ENCODE measurements around the gene PRTFDC1.
"Not testable (repeated sequence)": the region's sequence is repeated elsewhere in the genome, so short reads cannot be mapped to it uniquely, and the experiment has no call there.

PRTFDC1 gene

DNA sequence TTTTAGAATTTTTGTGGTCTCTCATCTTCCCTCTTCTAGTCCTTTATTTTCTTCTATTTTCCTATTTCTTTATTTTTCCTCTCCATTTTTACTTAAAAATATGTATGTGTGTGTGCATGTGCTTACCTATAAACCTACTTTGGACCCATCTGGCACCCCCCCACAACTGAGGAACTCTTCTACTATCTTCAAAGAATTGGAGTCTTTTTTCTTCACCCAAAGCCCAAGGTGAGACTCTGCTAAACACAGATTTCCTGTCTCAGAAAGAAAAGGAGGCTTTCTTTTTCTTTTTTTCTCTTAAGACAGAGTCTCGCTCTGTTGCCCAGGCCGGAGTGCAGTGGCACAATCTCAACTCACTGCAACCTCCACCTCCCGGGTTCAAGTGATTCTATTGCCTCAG lies 24.2 kb downstream of the PRTFDC1 start:
- TF ChIP-seq, protein P1, sequence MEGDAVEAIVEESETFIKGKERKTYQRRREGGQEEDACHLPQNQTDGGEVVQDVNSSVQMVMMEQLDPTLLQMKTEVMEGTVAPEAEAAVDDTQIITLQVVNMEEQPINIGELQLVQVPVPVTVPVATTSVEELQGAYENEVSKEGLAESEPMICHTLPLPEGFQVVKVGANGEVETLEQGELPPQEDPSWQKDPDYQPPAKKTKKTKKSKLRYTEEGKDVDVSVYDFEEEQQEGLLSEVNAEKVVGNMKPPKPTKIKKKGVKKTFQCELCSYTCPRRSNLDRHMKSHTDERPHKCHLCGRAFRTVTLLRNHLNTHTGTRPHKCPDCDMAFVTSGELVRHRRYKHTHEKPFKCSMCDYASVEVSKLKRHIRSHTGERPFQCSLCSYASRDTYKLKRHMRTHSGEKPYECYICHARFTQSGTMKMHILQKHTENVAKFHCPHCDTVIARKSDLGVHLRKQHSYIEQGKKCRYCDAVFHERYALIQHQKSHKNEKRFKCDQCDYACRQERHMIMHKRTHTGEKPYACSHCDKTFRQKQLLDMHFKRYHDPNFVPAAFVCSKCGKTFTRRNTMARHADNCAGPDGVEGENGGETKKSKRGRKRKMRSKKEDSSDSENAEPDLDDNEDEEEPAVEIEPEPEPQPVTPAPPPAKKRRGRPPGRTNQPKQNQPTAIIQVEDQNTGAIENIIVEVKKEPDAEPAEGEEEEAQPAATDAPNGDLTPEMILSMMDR (conservative IDR thresholded peaks at IDR 0.05; ENCODE audit: low read depth) = no peak
- POLR2A ChIA-PET (ENCODE audit: low non-redundant PET) = no interaction called here
- no peak overlapping the region for H3K27ac ChIP-seq
- CTCF ChIA-PET = no interaction called here
- DNase-seq (ENCODE audit: low spot score) = no peak

DNA sequence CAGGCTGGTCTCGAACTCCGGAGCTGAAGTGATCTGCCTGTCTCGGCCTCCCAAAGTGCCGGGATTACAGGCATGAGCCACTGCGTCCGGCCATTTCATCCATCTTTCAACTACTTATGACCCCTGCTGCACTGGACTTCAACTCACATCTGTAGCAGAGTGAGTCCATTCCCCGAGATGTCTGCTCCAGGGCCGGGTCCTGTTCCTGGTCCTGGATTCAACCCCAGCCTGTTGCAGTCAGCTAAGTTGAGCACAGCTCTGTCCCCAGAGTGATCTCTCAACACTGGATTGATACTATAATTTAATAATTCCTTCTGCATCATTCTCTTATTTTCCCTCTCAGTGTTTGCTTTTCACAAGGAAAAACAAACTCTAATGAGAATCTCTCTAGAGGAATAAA lies 25.8 kb downstream of the PRTFDC1 start:
- POLR2A ChIA-PET (ENCODE audit: low non-redundant PET) = no interaction called here
- no peak overlapping the region for H3K27ac ChIP-seq
- TF ChIP-seq, protein P1 (conservative IDR thresholded peaks at IDR 0.05; ENCODE audit: low read depth) = no peak
- CTCF ChIA-PET = interaction anchor here (0.5 kb wide), 1 partner anchor 65 kb away, joined by 3 read pairs; no protein-coding TSS in a partner anchor
- DNase-seq (ENCODE audit: low spot score) = no peak

DNA sequence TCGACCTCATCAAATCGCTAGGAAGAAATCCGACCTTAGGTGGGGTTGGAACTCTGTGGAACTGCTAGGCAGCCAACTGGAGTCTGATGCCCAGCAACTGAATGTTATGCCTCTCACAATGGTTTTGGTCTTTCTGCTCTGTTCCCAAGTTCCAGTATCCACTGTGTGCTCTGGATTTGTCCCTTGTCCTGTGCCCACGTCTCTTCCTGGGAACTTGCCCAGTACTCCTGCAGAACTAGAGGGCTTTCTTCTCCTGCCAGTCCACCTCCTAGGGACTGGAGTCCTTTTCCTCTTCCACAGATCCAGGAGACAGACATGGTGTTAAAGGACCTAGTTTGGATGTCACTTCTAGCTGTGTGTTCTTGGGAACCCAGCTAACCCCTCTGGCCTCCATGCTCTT lies 26.6 kb downstream of the PRTFDC1 start:
- TF ChIP-seq, protein P1 (conservative IDR thresholded peaks at IDR 0.05; ENCODE audit: low read depth) = no peak
- ChIA-PET CTCF (interaction anchor here (0.7 kb wide), 1 partner anchor 139 kb away, joined by 3 read pairs; no protein-coding TSS in a partner anchor), POLR2A (ENCODE audit: low non-redundant PET) (no interaction called here)
- no peak for DNase-seq (ENCODE audit: low spot score)
- H3K27ac ChIP-seq = no peak overlapping the region

DNA sequence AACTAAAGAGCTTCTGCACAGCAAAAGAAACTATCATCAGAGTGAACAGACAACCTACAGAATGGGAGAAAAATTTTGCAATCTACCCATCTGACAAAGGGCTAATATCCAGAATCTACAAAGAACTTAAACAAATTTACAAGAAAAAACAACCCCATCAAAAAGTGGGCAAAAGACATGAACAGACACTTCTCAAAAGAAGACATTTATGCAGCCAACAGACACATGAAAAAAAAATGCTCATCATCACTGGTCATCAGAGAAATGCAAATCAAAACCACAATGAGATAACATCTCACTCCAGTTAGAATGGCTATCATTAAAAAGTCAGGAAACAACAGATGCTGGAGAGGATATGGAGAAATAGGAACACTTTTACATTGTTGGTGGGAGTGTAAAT lies 27.9 kb downstream of the PRTFDC1 start:
- POLR2A ChIA-PET (ENCODE audit: low non-redundant PET); CTCF ChIA-PET; H3K27ac ChIP-seq; DNase-seq (ENCODE audit: low spot score): not testable (repeated sequence)

DNA sequence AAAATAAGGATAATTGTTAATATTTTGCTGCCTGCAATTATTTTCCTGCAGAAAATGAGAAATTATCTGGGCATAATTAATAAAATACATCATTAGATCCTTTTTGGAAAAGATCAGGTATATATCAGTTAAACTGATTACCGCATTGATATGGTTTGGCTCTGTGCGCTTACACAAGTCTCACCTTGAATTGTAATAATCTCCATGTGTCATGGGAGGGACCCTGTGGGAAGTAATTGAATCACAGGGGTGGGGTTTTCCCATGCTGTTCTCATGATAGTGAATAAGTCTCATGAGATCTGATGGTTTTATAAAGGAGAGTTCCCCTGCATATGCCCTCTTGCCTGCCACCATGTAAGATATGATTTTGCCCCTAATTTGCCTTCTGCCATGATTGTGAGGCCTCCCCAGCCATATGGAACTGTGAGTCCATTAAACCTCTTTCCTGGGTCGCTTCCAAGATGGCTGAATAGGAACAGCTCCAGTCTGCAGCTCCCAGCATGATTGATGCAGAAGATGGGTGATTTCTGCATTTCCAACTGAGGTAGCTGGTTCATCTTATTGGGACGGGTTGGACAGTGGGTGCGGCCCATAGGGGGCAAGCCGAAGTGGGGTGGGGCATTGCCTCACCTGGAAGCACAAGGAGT lies 30.1 kb downstream of the PRTFDC1 start:
- ChIA-PET CTCF (interaction anchor here (0.6 kb wide), 4 partner anchors 13 to 555 kb away, joined by 3 to 6 read pairs (median 4); no protein-coding TSS in a partner anchor), POLR2A (ENCODE audit: low non-redundant PET) (interaction anchor here (0.6 kb wide), 1 partner anchor 193 kb away, joined by 3 read pairs; no protein-coding TSS in a partner anchor)
- DNase-seq (ENCODE audit: low spot score); H3K27ac ChIP-seq: not testable (repeated sequence)

DNA sequence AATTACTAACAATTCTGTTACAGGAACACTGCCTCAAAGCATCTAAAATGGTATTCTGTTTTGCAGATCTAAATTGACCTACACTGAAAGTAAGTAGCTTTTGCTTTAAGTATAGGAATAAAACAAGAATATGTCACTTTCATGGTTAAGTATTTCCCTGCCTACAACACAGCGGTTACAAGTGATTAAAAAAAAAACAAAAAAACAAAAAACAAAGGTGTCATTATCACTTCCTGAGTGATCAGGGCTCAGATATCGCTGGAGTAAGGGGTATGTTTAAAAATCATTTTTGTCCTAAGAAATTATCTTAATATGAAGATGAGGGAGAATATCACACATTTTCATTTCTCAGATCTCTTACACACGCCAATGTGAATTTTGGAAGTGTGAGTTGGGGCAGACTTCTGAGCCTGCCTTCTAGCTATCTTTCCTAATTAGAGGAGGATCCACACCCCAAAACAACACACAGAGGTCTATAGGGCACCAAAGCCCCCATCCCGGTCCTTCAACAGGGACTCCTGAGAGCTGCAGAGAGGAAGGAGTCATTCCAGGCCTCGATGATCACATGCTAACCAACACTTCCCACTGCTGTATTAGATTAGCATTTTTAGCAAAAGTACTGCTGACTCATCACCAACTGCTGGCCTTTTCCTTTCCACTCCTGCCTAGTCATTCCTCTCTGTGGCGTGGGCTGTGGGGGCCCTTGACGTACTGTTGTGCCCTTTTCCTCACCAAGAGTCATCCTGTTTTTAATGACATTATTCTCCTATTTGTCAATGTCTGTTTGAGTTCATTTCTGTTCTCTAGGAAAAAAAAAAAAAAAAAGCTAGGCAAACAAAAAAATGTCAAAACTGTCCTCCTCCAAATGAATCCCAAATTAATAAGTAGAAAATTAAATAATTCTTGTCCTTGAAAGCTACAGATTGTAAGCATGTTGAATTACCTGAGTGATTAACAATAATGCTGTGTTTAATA lies 31.2 kb downstream of the PRTFDC1 start:
- TF ChIP-seq, protein P1 (conservative IDR thresholded peaks at IDR 0.05; ENCODE audit: low read depth) = no peak
- DNase-seq (ENCODE audit: low spot score) = peak; percentile 49
- CTCF ChIA-PET = interaction anchor here (0.6 kb wide), 4 partner anchors 12 to 554 kb away, joined by 3 to 6 read pairs (median 4); no protein-coding TSS in a partner anchor
- H3K27ac ChIP-seq = peak overlapping the region; percentile 30; the same call in 1 of the 2 replicates
- POLR2A ChIA-PET (ENCODE audit: low non-redundant PET) = interaction anchor here (0.6 kb wide), 1 partner anchor 192 kb away, joined by 3 read pairs; no protein-coding TSS in a partner anchor

DNA sequence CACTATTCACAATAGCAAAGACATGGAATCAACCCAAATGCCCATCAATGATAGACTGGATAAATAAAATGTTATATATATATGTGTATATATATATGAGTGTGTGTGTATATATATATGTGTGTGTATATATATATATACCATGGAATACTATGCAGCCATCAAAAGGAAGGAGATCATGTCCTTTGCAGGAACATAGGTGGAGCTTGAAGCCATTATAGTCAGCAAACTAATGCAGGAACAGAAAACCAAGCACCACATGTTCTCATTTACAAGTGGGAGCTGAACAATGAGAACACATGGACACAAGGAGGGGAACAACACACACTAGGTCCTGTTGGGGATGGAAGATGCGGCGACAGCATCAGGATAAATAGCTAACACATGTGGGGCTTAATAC lies 32.2 kb downstream of the PRTFDC1 start:
- POLR2A ChIA-PET (ENCODE audit: low non-redundant PET); CTCF ChIA-PET; DNase-seq (ENCODE audit: low spot score); H3K27ac ChIP-seq: not testable (repeated sequence)

DNA sequence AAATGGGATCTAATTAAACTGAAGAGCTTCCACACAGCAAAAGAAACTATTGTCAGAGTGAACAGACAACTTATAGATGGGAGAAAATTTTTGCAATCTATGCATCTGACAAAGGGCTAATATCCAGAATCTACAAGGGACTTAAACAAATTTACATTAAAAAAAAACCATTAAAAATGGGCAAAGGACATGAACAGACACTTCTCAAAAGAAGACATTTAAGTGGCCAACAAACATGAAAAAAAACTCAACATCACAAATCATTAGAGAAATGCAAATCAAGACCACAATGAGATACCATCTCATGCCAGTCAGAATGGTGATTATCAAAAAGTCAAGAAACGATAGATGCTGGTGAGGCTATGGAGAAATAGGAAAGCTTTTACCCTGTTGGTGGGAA lies 32.8 kb downstream of the PRTFDC1 start:
- CTCF ChIA-PET; DNase-seq (ENCODE audit: low spot score); POLR2A ChIA-PET (ENCODE audit: low non-redundant PET); H3K27ac ChIP-seq: not testable (repeated sequence)
